ENCODE results near the gene NOBOX. TPM values are rescaled to one million over a fixed set of nuclear protein-coding genes. Genes with fewer than 3 reads are reported as not detected.
A peak's percentile ranks its signal among the peaks of the same experiment; 100 is the strongest.

Gene NOBOX
- total RNA-seq, 4 donors from 2014 or later: not detected

DNA sequence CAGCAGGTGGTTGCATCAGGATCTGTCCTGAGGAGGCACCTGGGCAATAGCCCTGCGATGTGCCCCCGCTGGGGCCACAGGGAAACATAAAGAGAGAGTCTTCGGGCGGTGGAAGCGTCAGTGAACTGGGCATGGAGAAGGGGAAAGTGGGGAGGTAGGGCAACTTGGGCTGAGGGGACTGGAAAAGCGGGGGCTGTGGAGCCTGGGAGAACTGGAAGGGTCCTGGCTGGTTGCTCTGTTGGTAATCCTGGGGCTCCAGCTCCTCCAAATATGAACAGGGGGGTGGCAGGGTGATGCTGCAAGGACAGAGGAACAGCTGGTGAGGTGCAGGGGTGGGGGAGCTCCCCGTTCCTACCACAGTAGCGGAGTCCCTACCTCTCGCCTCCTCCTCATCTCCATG, 5.2 kb downstream of the NOBOX start:
- no peaks in the 10 kb centered on the region for H3K4me1 ChIP-seq
- DNase-seq: no peak
- no peak for TF ChIP-seq POLR2A (IDR thresholded peaks at IDR 0.05)
- 87% methylated on average over 6 to 8 of the region's 9 CpGs for WGBS, 2 donors
- no peaks in the 10 kb centered on the region for H3K36me3 ChIP-seq
- H3K27me3 ChIP-seq: no peaks in the 10 kb centered on the region
- no peaks in the 10 kb centered on the region for H3K9me3 ChIP-seq
- no peak overlapping the region for H3K27ac ChIP-seq
- H3K4me3 ChIP-seq: no peak overlapping the region
- intact Hi-C loops (cut with DNase I): no loop called here

DNA sequence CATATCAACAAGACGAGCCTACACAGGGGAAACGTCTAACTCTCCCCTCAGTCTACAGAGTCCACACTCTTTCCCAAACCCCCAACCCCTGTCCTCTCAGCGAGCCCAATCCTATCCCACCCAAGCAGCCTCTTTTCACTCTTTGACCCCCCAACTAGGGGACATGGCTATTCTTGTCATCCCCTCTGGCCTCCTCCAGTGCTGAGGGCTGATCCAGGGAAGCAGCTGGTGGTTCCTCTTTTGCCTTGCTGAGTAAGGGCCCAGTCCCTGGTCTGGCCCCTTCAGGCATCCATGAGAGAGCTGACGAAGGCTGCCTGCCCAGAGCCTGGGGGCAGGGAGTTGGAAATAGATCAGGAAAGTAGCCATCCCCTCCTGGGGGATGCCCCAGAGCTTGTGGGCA, 6.4 kb downstream of the NOBOX start:
- no peak for DNase-seq
- no peaks in the 10 kb centered on the region for H3K9me3 ChIP-seq
- intact Hi-C loops (cut with DNase I): no loop called here
- no peak overlapping the region for H3K27ac ChIP-seq
- H3K27me3 ChIP-seq: no peaks in the 10 kb centered on the region
- H3K4me1 ChIP-seq: peaks cover 0 to 2% (median 0%) of the 10 kb centered on the region in 3 donors
- TF ChIP-seq CTCF (IDR thresholded peaks at IDR 0.05) (no peak), POLR2A (IDR thresholded peaks at IDR 0.05) (no peak)
- no peaks in the 10 kb centered on the region for H3K36me3 ChIP-seq
- WGBS, 2 donors: 71 to 84% methylated on average over 3 of the region's 4 CpGs
- no peak overlapping the region for H3K4me3 ChIP-seq

DNA sequence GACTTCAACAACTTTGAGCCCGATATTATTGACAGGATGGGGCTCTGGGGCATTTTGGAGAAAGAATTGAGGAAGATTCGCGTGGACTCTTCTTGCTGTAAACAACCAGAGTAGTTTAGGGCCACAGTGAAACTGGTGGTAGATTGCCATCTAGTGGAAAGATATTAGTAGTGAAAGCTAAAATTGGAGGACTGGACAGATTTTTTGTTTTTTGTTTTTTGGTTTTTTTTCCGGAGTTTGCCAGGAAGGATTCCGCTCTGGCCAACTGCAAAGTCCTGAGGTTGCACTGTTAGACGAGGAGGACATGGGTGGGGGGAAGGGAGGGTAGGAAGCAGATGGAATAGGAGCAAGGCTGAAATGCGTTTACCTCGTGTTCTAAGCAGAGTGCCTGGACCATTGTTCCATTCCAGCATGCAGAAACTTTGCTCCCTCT, 11.7 kb downstream of the NOBOX start:
- no peak for DNase-seq
- Histone ChIP-seq H3K4me3 (peak overlapping the region in 2 of 4 donors; percentile 4 to 48), H3K4me1 (peaks cover 0 to 13% (median 0%) of the 10 kb centered on the region in 3 donors), H3K27ac (no peak overlapping the region), H3K36me3 (no peaks in the 10 kb centered on the region), H3K9me3 (no peaks in the 10 kb centered on the region), H3K27me3 (no peaks in the 10 kb centered on the region)
- TF ChIP-seq CTCF (IDR thresholded peaks at IDR 0.05) (peak; percentile 62 to 81 (median 68)), POLR2A (IDR thresholded peaks at IDR 0.05) (no peak)
- intact Hi-C loops (cut with DNase I): no loop called here
- 3 to 5% methylated on average over 7 to 8 of the region's 8 CpGs for WGBS, 2 donors

DNA sequence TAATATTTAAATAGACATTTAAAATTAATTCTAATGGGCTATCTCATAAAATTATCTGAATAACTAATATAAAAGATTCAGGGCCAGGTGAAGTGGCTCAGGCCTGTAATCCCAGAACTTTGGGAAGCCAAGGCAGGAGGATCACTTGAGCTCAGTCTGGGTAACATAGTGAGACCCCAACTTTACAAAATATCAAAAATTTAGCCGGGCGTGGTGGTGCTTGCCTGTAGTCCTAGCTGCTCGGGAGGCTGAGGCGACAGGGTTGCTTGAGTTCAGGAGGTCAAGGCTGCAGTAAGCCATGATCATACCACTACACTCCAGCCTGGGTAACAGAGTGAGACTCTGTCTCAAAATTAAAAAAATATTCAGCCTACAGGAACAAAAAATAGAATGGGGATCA, 12.5 kb downstream of the NOBOX start:
- DNase-seq: no peak
- WGBS, 2 donors: 94 to 100% methylated on average over 3 to 4 of the region's 4 CpGs
- H3K27me3 ChIP-seq: no peaks in the 10 kb centered on the region
- no peak for TF ChIP-seq POLR2A (IDR thresholded peaks at IDR 0.05)
- no peak for TF ChIP-seq CTCF (IDR thresholded peaks at IDR 0.05)
- intact Hi-C loops (cut with DNase I): no loop called here
- no peaks in the 10 kb centered on the region for H3K9me3 ChIP-seq
- no peak overlapping the region for H3K4me3 ChIP-seq
- H3K27ac ChIP-seq: no peak overlapping the region
- H3K4me1 ChIP-seq: peaks cover 0 to 13% (median 0%) of the 10 kb centered on the region in 3 donors
- no peaks in the 10 kb centered on the region for H3K36me3 ChIP-seq

GRCh38 chr7:144390481-144390880, 13.0 kb downstream of the NOBOX start:
- H3K27ac ChIP-seq: no peak overlapping the region
- no peak overlapping the region for H3K4me3 ChIP-seq
- WGBS, 2 donors: 64% methylated on average over 7 of the region's 7 CpGs
- H3K4me1 ChIP-seq: peaks cover 0 to 13% (median 0%) of the 10 kb centered on the region in 3 donors
- no peaks in the 10 kb centered on the region for H3K9me3 ChIP-seq
- intact Hi-C loops (cut with DNase I): no loop called here
- H3K27me3 ChIP-seq: no peaks in the 10 kb centered on the region
- no peak for DNase-seq
- TF ChIP-seq POLR2A (IDR thresholded peaks at IDR 0.05): no peak
- TF ChIP-seq CTCF (IDR thresholded peaks at IDR 0.05): no peak
- no peaks in the 10 kb centered on the region for H3K36me3 ChIP-seq

GRCh38 chr7:144388950-144389349, 14.5 kb downstream of the NOBOX start:
- Histone ChIP-seq H3K4me3 (no peak overlapping the region), H3K27me3 (no peaks in the 10 kb centered on the region), H3K4me1 (peaks cover 0 to 28% (median 0%) of the 10 kb centered on the region in 3 donors), H3K36me3 (no peaks in the 10 kb centered on the region), H3K27ac (no peak overlapping the region), H3K9me3 (no peaks in the 10 kb centered on the region)
- no peak for DNase-seq
- intact Hi-C loops (cut with DNase I): no loop called here
- 84 to 90% methylated on average over 4 to 5 of the region's 5 CpGs for WGBS, 2 donors
- TF ChIP-seq POLR2A (IDR thresholded peaks at IDR 0.05) (no peak), CTCF (IDR thresholded peaks at IDR 0.05) (no peak)
